Adrenal gland (tissue), 5 donors: ENCODE data around the gene ARHGAP10.

Experiments
- CTCF ChIP-seq, 6 experiments: fragments of 450-650 bp in 4 of 6; fragments of 200-600 bp in 2 of 6; sonication (generic) in 1 of 6; IDR thresholded peaks; 1 replicate in 5 of 6; 2 replicates in 1 of 6; pipeline versions ENCODE4 v1.5.1 to v1.8.0; 2016 to 2021; ENCODE audit warnings: antibody characterized with exemption in 6 of 6, mild to moderate bottlenecking in 2 of 6, moderate library complexity in 1 of 6
- POLR2A ChIP-seq, 2 donors: fragments of 450-650 bp; IDR thresholded peaks; one replicate each; pipeline ENCODE4 v1.6.1; 2017; ENCODE audit warnings: antibody characterized with exemption in 2 of 2, mild to moderate bottlenecking in 2 of 2, moderate library complexity in 1 of 2
- donor health status: DM: no; HTN: no; CAD: no.

GRCh38 chr4:147830102-147830463 is 98.2 kb downstream of the ARHGAP10 start:
- TF ChIP-seq POLR2A (IDR thresholded peaks at IDR 0.05): no peak
- no peak for TF ChIP-seq CTCF (IDR thresholded peaks at IDR 0.05)
